Left kidney (tissue), 2 donors: Measurements from ENCODE around the gene EFNA1. TPM values are rescaled to one million over a fixed set of nuclear protein-coding genes. Genes with fewer than 3 reads are reported as not detected.

Source experiments
- DNase-seq: peaks from one replicate; pipeline ENCODE4 v3.0.0-alpha.2; 2013
- polyA plus RNA-seq: library from polyadenylated mRNA; unstranded; fragments of 120-200 nt; gene quantifications from one replicate; pipeline ENCODE4 v1.2.1, GENCODE V29; 2013; ENCODE audit not compliant: insufficient read length

The EFNA1 gene
- polyA plus RNA-seq, 1 donor, result 56.0 TPM

- DNase-seq, result no peak
Observed at GRCh38 chr1:155173478-155174323, 46.0 kb downstream of the EFNA1 start, which contains the start of gene TRIM46. Gene TRIM46, plus strand, starts transcription at chr1:155173849. Its CDS starts 118 bp downstream, at chr1:155173967.

DNA sequence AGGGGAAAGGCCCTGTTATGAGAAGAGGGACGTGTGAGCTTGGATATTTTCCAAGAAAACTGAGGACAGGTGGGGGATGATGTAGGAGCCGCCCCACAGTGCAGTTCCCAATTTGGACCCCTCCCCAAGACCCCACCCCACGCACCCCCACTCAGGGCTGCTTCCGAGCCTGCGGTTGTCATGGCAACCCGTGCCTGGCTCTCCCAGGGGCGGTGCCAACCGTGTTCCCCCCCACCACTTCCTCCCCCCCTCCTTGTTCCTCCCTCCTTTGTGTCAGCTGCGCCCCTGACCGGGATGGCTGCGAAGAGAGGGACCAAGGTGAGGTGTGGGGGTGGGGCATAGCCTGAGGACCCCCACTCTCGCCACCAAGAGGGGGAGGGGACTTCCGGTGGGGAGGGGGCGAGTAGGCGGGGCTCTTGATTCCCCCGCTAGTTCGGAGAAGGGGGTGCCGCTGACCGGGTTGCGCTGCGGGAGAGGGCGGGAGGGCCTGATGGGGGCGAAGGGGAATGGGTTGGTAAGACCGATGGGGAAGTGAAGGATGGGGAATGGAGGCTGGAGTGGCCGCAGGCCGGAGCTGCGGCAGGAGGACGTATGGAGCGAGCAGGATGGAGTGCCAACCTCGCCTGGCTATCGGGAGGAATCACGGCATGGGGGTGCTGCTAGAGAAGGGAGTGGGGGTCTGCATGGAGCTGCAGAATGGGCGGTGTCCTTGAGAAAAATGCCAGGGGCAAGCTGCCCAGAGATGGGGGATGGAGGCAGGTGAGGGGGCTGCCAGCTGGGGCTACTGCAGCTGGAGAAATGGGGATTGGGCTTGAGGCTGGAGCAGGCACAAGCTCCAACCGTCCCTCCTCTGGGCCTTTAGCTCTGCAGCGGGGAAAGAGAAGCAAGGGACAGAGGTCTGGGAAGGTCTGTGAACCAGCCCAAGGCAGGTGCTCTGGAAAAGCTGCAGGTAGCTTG lies 46.9 kb downstream of the EFNA1 start:
- DNase-seq, result no peak

- DNase-seq, result no peak
Observed at GRCh38 chr1:155175281-155175926, 47.7 kb downstream of the EFNA1 start.

- DNase-seq, result no peak
Observed at GRCh38 chr1:155175927-155176371, 48.3 kb downstream of the EFNA1 start.

DNA sequence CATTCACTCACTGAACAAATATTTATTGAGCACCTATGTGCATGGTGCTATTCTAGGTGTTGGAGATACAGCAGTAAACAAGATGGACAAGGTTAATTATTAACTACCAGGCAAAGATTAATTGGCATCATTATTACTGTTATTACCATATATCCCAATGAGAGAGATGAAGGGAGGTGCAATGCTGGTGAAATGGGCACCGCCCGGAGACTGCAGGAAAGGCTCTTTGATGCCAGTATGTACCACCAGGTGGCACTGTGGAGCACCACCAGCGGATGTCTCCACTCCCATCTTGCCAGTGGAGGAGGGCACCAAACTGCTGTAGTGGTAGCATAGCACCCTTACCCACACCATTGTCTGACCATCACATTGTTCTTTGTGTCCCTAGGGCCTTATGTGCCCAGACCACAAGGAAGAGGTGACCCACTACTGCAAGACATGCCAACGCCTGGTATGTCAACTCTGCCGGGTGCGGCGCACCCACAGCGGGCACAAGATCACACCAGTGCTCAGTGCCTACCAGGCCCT lies 48.9 kb downstream of the EFNA1 start:
- no peak for DNase-seq

DNA sequence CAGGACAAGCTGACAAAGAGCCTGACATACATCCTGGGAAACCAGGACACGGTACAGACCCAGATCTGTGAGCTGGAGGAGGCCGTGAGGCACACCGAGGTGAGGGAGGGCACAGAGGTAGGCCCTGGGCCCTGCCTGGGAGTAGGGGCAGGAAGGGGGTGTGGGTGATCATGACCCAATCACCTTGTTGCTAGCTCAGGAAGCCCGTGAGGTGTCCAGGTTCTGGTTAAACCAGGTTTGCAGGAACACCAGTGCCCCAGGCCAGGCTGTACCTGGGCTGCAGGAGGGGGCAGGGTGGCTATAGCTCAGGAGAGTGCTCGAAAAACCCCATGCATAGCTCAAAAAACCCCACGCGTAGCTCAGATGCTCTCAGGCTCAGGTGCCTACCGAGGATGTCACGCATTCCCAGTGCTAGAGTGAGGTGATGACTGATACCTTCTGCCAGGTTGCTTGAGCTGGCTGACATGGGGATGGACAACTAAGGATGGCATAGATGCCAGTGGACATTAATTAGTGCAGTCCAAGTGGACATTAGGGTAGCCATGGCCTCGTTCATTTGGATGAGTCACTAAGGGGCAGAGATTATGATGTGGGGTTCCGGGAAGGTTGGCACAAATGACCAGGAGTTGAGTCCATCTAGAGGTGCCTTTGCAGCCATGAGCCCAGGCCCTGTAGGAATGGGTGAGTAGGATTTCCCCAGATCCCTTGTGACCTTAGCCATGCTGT lies 49.7 kb downstream of the EFNA1 start:
- DNase-seq, result no peak

DNA sequence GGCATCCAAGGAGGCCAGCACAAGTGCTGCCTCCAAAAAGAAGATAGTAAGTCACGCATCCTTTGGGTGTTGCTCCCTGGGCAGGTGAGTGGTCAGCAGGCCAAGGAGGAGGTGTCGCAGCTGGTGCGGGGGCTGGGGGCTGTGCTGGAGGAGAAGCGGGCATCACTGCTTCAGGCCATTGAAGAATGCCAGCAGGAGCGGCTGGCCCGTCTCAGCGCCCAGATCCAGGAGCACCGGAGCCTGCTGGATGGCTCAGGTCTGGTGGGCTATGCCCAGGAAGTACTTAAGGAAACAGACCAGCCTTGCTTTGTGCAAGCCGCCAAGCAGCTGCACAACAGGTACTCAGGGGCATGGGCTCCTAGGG lies 50.2 kb downstream of the EFNA1 start:
- DNase-seq, result no peak

DNA sequence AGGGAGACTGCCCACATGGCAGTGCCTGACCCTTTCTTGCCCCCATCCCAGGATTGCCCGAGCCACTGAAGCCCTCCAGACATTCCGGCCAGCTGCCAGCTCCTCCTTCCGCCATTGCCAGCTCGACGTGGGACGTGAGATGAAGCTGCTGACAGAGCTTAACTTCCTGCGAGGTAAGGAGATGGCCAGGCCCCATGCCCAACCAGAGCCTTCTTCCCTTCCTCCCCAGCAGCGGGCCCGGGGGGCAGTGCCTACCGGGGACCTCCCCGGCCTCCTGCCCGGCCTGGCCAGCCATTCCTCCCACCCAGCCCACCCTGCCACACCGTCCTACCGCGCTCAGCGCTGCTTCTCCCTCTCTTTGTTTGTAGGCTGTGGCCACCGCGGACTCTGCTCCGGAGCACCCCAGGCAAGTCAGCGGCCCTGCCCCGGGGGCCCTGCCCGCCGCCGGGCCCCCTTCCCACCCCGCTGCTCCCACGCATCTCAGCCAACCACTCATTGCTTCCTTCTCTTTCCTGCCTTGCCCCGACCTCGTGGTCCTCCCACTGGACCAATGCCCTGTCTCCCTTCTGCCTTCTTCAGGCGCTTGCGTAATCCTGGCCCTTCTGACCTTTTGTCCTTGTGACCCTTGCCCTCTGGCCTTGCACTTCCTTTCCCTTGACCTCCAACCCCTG lies 50.9 kb downstream of the EFNA1 start:
- no peak for DNase-seq

DNA sequence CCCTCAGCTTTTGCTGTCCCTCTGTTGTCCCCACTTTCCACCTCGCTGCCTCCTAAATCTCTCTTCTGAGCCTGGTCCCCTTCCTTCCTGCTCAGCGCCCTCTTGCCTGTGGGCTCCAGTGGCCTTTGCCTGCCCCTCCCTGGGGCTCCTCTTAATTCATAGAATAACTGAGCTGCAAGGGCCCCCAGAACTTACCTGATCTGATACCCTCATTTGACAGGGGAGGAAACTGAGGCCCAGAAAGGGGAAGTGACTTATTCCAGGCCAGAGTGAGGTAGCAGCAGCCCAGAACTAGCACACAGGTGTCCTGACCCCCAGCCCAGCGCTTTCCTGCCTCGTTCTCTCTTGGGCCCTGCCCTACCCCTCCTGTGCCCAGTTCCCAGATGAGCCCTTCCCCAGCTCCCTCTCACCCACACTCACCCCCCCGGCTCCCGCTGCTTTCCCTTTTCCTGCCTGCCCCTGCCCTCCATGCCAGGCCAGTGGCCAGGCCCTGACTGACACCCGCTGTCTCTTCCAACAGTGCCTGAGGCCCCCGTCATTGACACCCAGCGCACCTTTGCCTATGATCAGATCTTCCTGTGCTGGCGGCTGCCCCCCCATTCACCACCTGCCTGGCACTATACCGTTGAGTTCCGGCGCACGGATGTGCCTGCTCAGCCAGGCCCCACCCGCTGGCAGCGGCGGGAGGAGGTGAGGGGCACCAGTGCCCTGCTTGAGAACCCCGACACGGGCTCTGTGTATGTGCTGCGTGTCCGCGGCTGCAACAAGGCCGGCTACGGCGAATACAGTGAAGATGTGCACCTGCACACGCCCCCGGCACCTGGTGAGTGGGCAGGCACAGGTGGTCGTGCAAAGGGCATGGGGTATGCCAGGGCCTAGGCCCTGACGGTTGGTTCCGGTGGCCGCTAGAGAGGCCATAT lies 51.7 kb downstream of the EFNA1 start:
- no peak for DNase-seq

DNA sequence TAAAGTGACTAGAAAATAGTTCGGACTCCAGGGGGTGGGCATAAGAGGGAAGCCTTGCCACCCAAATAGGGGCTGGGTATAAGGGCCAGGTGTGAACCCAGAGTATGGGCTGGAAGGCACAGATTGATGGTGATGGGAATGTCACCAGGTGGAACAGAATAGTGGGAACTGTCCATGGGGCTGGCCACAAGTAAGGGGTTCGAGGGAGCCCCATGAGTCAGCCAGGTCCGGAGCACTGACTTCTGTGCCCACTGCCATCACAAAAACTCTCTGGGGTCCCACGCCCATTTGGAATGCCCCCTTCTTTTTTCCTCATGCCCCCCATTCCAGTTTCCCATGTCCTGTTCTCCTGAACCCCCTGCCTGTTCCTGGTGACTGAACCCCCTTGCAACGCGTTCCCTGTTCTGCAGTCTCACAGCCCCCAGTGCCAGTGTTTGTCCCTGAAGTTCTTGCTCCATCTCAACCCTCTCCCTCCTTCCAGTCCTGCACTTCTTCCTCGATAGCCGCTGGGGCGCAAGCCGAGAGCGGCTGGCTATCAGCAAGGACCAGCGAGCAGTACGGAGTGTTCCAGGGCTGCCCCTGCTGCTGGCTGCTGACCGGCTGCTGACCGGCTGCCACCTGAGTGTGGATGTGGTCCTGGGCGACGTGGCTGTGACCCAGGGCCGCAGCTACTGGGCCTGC lies 53.8 kb downstream of the EFNA1 start:
- DNase-seq, result no peak

- no peak for DNase-seq
Observed at GRCh38 chr1:155182052-155182550, 54.4 kb downstream of the EFNA1 start.

DNA sequence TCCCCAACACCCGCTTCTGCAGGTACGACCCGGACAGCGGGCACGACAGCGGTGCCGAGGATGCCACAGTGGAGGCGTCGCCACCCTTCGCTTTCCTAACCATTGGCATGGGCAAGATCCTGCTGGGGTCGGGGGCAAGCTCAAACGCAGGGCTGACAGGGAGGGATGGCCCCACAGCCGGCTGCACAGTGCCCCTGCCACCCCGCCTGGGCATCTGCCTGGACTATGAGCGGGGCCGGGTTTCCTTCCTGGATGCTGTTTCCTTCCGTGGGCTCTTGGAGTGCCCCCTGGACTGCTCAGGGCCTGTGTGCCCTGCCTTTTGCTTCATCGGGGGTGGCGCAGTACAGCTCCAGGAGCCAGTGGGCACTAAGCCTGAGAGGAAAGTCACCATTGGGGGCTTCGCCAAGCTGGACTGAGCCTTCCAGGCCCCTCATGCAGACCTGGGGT lies 56.1 kb downstream of the EFNA1 start:
- DNase-seq, result no peak

DNA sequence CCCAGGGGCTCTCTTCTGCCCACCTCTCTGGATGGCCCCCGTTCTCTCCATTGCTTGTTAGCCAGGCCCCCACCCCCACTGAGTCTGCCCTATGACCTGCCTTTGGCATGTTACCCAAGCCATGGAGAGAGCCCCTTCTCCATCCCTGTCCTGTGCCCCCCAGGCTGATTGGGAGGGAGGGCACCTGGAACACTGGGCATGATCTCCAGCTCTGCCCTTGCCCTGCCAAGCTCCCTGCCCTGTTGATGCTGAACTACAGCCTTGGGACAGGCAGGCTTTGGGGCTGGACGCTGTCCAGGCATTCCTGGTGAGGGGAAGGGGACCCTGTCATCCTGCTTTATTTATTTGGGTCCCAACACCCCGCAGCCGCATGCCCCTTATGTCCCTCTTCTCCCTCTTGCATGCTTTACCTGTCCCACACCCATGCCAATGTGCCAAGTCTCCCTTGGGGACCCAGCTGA lies 56.7 kb downstream of the EFNA1 start:
- DNase-seq, result no peak

Other genes starting within 250 kb of the EFNA1 start
- 34.9 TPM for gene PMVK, start 191.2 kb upstream of the EFNA1 start, polyA plus RNA-seq
- gene PBXIP1, start 171.8 kb upstream of the EFNA1 start, polyA plus RNA-seq, result 59.6 TPM
- gene PYGO2, start 166.1 kb upstream of the EFNA1 start, polyA plus RNA-seq, result 42.6 TPM
- 84.1 TPM for gene SHC1, start 157.1 kb upstream of the EFNA1 start, polyA plus RNA-seq
- 110 TPM for gene CKS1B, start 153.2 kb upstream of the EFNA1 start, polyA plus RNA-seq
- 32.4 TPM for gene FLAD1, start 144.5 kb upstream of the EFNA1 start, polyA plus RNA-seq
- 0.93 TPM for gene LENEP, start 134.3 kb upstream of the EFNA1 start, polyA plus RNA-seq
- 11.5 TPM for gene ZBTB7B, start 125.1 kb upstream of the EFNA1 start, polyA plus RNA-seq
- 2.5 TPM for gene DCST2, start 94.1 kb upstream of the EFNA1 start, polyA plus RNA-seq
- gene DCST1, start 94.1 kb upstream of the EFNA1 start, polyA plus RNA-seq, result 0.58 TPM
- gene ADAM15, start 76.6 kb upstream of the EFNA1 start, polyA plus RNA-seq, result 41.9 TPM
- 20.2 TPM for gene EFNA4, start 64.1 kb upstream of the EFNA1 start, polyA plus RNA-seq
- 6.1 TPM for gene EFNA3, start 49.0 kb upstream of the EFNA1 start, polyA plus RNA-seq
- 57.8 TPM for gene SLC50A1, start 8.0 kb downstream of the EFNA1 start, polyA plus RNA-seq
- gene DPM3, start 12.7 kb downstream of the EFNA1 start, polyA plus RNA-seq, result 26.9 TPM
- 134 TPM for gene KRTCAP2, start 45.4 kb downstream of the EFNA1 start, polyA plus RNA-seq
- 4.4 TPM for gene TRIM46, start 46.0 kb downstream of the EFNA1 start, polyA plus RNA-seq
- gene THBS3, start 80.0 kb downstream of the EFNA1 start, polyA plus RNA-seq, result 49.6 TPM
- gene MTX1, start 80.8 kb downstream of the EFNA1 start, polyA plus RNA-seq, result 40.7 TPM
- gene ENTREP3, start 127.6 kb downstream of the EFNA1 start, polyA plus RNA-seq, result 23.6 TPM
- gene SCAMP3, start 134.5 kb downstream of the EFNA1 start, polyA plus RNA-seq, result 55.7 TPM
- gene CLK2, start 145.6 kb downstream of the EFNA1 start, polyA plus RNA-seq, result 87.6 TPM
- 13.9 TPM for gene HCN3, start 149.6 kb downstream of the EFNA1 start, polyA plus RNA-seq
- 7.6 TPM for gene PKLR, start 173.6 kb downstream of the EFNA1 start, polyA plus RNA-seq
- 179 TPM for gene FDPS, start 181.0 kb downstream of the EFNA1 start, polyA plus RNA-seq
- 34.3 TPM for gene RUSC1, start 193.0 kb downstream of the EFNA1 start, polyA plus RNA-seq